Measurements from ENCODE around the gene ELOVL7. TPM values are rescaled to one million over a fixed set of nuclear protein-coding genes. Genes with fewer than 3 reads are reported as not detected.

Gene ELOVL7
- total RNA-seq, 1 experiment from 2014 or later: 2.9 TPM

GRCh38 chr5:60830581-60831127, 13.4 kb downstream of the ELOVL7 start:
- ATAC-seq: no peak
- no peaks in the 10 kb centered on the region for H3K27me3 ChIP-seq (ENCODE audit: control insufficient read depth, insufficient read depth, low read length)
- no peak overlapping the region for H3K4me3 ChIP-seq (ENCODE audit: low read depth in 2 of 2, low read length in 2 of 2)
- ChIA-PET POLR2A (no interaction called here), CTCF (no interaction called here)
- H3K4me1 ChIP-seq (ENCODE audit: control insufficient read depth, insufficient read depth, low read length): no peaks in the 10 kb centered on the region
- no peak overlapping the region for H3K27ac ChIP-seq (ENCODE audit: low read length)
- H3K36me3 ChIP-seq (ENCODE audit: control insufficient read depth, insufficient read depth, low read length): no peaks in the 10 kb centered on the region
- no TSS peak for BruUV-seq (replicated peaks)
- in situ Hi-C loops (cut with HindIII; ENCODE audit: low pct_unique_long_range_greater_than_20kb, low sequenced_read_pairs) (no loop called here), intact Hi-C loops (cut with micrococcal nuclease; ENCODE audit: unreplicated experiment) (no loop called here)
- no peak for DNase-seq (ENCODE audit: low read depth, low spot score)
- no peaks in the 10 kb centered on the region for H3K9me3 ChIP-seq (ENCODE audit: control insufficient read depth, insufficient read depth, low read depth, low read length)
- TF ChIP-seq CTCF (IDR thresholded peaks at IDR 0.05) (no peak), POLR2AphosphoS5 (IDR thresholded peaks at IDR 0.05; ENCODE audit: low read depth, low read length) (no peak), SIN3A (IDR thresholded peaks at IDR 0.05; ENCODE audit: borderline replicate concordance, insufficient read depth, low read depth, low read length) (no peak), TCF7L2 (IDR thresholded peaks at IDR 0.05; ENCODE audit: low read depth, low read length) (no peak), REST (IDR thresholded peaks at IDR 0.05; ENCODE audit: insufficient read depth in 1 of 2, low read depth in 2 of 2, low read length in 1 of 2) (no peak)

GRCh38 chr5:60829490-60830266, 14.4 kb downstream of the ELOVL7 start:
- Histone ChIP-seq H3K27me3 (ENCODE audit: control insufficient read depth, insufficient read depth, low read length) (no peaks in the 10 kb centered on the region), H3K36me3 (ENCODE audit: control insufficient read depth, insufficient read depth, low read length) (no peaks in the 10 kb centered on the region), H3K27ac (ENCODE audit: low read length) (no peak overlapping the region), H3K4me3 (ENCODE audit: low read depth in 2 of 2, low read length in 2 of 2) (no peak overlapping the region), H3K4me1 (ENCODE audit: control insufficient read depth, insufficient read depth, low read length) (no peaks in the 10 kb centered on the region), H3K9me3 (ENCODE audit: control insufficient read depth, insufficient read depth, low read depth, low read length) (no peaks in the 10 kb centered on the region)
- DNase-seq (ENCODE audit: low read depth, low spot score): no peak
- CTCF ChIA-PET: no interaction called here
- POLR2A ChIA-PET: no interaction called here
- no peak for TF ChIP-seq REST (IDR thresholded peaks at IDR 0.05; ENCODE audit: insufficient read depth in 1 of 2, low read depth in 2 of 2, low read length in 1 of 2)
- BruUV-seq (replicated peaks): no TSS peak
- intact Hi-C loops (cut with micrococcal nuclease; ENCODE audit: unreplicated experiment) (no loop called here), in situ Hi-C loops (cut with HindIII; ENCODE audit: low pct_unique_long_range_greater_than_20kb, low sequenced_read_pairs) (no loop called here)
- no peak for ATAC-seq
